K562 (cell line): ENCODE data around the gene MITD1. TPM values are rescaled to one million over a fixed set of nuclear protein-coding genes. Genes with fewer than 3 reads are reported as not detected.

Source experiments
- ASH1L ChIP-seq: fragments of 450-650 bp; IDR thresholded peaks from 2 replicates; pipeline ENCODE4 v1.6.1; 2018; ENCODE audit warnings: borderline replicate concordance, mild to moderate bottlenecking, low read depth; ENCODE audit not compliant: partially characterized antibody
- FOXP1 ChIP-seq: sonication (generic); formaldehyde crosslinking; IDR thresholded peaks from 2 replicates; pipeline ENCODE4 v1.8.0; 2022; ENCODE audit warnings: mild to moderate bottlenecking, missing genetic modification reagents
- HDAC3 ChIP-seq: fragments of 450-650 bp; IDR thresholded peaks from 2 replicates; pipeline ENCODE4 v1.6.1; 2018; ENCODE audit warnings: borderline replicate concordance, mild to moderate bottlenecking, moderate library complexity; ENCODE audit not compliant: partially characterized antibody
- NCOA2 ChIP-seq, 2 experiments: fragments of 450-650 bp; IDR thresholded peaks; 2 replicates each; pipeline ENCODE4 v1.6.1; 2018; ENCODE audit warnings: mild to moderate bottlenecking in 2 of 2, moderate library complexity in 1 of 2; ENCODE audit not compliant: partially characterized antibody in 2 of 2
- STAT5A ChIP-seq: IDR thresholded peaks from 2 replicates; pipeline ENCODE4 v1.6.1; 2012; ENCODE audit warnings: low read length, inconsistent platforms, borderline replicate concordance
- ZNF766 ChIP-seq: fragments of 200-800 bp; sonication (Bioruptor generic); conservative IDR thresholded peaks from 2 replicates; pipeline ENCODE4 v1.6.1; 2016; ENCODE audit warnings: missing genetic modification characterization, missing compliant biosample characterization
- ZNF780A ChIP-seq: fragments of 250-450 bp; sonication (Bioruptor Pico); IDR thresholded peaks from 2 replicates; pipeline ENCODE4 v1.5.0; 2021; ENCODE audit warnings: mild to moderate bottlenecking
- polyA plus RNA-seq, 8 experiments: library from polyadenylated mRNA; depleted of rRNA in 4 of 8; stranded (reverse) in 5 of 8; unstranded in 3 of 8; fragments of >200 nt; fragmentation: Nextera tagmentation in 2 of 8; fragmentation: Illumina TruSeq in 1 of 8; extraction: Ambion mirVana in 2 of 8; extraction: Trizol in 1 of 8; gene quantifications; 2 replicates each; pipeline versions ENCODE4 v1.2.1 to v1.2.3, GENCODE V29; 2011 to 2014; ENCODE audit warnings: inconsistent platforms in 1 of 8, missing spikeins in 1 of 8
- total RNA-seq, 7 experiments: library from RNA; depleted of rRNA in 6 of 7; stranded (reverse); fragments of >200 nt in 6 of 7; fragmentation: Illumina TruSeq in 2 of 7; extraction: Trizol in 2 of 7; gene quantifications; 2 replicates each; pipeline versions ENCODE4 v1.2.1 to v1.2.3, GENCODE V29; 2011 to 2021; ENCODE audit warnings: low replicate concordance in 1 of 7
- TF ChIP-seq, protein P1 (sequence below): fragments of 200-600 bp; sonication (generic); IDR thresholded peaks from one replicate; pipeline ENCODE4 v1.6.1; 2012; ENCODE audit warnings: mild to moderate bottlenecking, low read depth, low read length, inconsistent platforms
- TF ChIP-seq, protein P2 (sequence below): sonication (generic); formaldehyde crosslinking; IDR thresholded peaks from 2 replicates; pipeline ENCODE4 v1.8.1; 2022; ENCODE audit warnings: missing genetic modification reagents
- TF ChIP-seq, protein P3 (sequence below): fragments of 250-450 bp; sonication (Bioruptor Pico); IDR thresholded peaks from 2 replicates; pipeline ENCODE4 v1.4.0; 2020; ENCODE audit warnings: borderline replicate concordance

Gene MITD1
- total and polyA plus RNA-seq, 9 of the 15 experiments (the other 6 are each of a cell fraction or from before 2014, with no cell fraction given): 19.6 to 71.8 (median 43.2) TPM

DNA sequence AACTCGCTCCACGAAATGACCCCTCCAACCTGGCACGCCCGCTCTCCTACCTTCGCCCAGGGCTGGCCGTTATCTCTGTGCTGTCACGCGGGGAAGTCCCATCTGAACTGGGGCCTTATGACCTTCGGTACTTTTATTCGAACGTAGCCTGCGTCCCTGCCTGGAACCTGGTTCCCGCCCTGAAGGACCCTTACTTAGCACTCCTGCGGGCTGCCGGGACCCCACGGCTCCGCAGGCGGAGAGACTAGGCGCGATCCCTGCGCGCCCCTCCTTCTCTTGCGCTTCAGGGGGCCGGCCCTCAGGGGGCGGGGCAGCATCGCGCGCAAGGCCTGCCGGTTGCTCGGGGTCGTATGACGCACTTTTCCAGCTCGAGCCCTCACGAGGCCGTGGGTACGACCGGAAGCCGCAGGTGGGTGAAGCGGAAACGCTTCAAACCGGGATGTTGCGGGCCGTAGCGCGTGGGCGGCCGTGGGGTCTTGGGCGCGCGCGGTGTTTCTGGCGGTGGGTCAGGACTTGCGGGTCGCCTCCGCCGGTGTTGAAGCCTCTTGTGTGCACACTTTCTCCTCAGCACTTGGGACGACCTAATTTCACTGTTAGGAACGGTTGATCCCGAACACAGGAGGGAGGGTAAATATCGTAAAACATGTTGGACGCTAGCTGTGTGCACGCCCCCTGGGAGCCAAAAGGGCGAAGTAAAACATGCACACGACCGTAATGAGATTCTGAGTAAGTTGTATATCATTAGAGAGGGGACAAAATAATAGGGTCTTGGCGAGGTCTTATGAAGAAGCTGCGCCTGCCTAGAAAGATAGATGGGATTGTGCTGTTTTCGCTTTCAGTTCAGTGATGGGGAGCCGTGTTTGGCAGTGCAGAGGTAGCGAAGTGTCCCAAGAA, 26.0 kb downstream of the MITD1 start, which contains the start of the genes LIPT1 and TSGA10 (continued):
- TF ChIP-seq, protein P1, sequence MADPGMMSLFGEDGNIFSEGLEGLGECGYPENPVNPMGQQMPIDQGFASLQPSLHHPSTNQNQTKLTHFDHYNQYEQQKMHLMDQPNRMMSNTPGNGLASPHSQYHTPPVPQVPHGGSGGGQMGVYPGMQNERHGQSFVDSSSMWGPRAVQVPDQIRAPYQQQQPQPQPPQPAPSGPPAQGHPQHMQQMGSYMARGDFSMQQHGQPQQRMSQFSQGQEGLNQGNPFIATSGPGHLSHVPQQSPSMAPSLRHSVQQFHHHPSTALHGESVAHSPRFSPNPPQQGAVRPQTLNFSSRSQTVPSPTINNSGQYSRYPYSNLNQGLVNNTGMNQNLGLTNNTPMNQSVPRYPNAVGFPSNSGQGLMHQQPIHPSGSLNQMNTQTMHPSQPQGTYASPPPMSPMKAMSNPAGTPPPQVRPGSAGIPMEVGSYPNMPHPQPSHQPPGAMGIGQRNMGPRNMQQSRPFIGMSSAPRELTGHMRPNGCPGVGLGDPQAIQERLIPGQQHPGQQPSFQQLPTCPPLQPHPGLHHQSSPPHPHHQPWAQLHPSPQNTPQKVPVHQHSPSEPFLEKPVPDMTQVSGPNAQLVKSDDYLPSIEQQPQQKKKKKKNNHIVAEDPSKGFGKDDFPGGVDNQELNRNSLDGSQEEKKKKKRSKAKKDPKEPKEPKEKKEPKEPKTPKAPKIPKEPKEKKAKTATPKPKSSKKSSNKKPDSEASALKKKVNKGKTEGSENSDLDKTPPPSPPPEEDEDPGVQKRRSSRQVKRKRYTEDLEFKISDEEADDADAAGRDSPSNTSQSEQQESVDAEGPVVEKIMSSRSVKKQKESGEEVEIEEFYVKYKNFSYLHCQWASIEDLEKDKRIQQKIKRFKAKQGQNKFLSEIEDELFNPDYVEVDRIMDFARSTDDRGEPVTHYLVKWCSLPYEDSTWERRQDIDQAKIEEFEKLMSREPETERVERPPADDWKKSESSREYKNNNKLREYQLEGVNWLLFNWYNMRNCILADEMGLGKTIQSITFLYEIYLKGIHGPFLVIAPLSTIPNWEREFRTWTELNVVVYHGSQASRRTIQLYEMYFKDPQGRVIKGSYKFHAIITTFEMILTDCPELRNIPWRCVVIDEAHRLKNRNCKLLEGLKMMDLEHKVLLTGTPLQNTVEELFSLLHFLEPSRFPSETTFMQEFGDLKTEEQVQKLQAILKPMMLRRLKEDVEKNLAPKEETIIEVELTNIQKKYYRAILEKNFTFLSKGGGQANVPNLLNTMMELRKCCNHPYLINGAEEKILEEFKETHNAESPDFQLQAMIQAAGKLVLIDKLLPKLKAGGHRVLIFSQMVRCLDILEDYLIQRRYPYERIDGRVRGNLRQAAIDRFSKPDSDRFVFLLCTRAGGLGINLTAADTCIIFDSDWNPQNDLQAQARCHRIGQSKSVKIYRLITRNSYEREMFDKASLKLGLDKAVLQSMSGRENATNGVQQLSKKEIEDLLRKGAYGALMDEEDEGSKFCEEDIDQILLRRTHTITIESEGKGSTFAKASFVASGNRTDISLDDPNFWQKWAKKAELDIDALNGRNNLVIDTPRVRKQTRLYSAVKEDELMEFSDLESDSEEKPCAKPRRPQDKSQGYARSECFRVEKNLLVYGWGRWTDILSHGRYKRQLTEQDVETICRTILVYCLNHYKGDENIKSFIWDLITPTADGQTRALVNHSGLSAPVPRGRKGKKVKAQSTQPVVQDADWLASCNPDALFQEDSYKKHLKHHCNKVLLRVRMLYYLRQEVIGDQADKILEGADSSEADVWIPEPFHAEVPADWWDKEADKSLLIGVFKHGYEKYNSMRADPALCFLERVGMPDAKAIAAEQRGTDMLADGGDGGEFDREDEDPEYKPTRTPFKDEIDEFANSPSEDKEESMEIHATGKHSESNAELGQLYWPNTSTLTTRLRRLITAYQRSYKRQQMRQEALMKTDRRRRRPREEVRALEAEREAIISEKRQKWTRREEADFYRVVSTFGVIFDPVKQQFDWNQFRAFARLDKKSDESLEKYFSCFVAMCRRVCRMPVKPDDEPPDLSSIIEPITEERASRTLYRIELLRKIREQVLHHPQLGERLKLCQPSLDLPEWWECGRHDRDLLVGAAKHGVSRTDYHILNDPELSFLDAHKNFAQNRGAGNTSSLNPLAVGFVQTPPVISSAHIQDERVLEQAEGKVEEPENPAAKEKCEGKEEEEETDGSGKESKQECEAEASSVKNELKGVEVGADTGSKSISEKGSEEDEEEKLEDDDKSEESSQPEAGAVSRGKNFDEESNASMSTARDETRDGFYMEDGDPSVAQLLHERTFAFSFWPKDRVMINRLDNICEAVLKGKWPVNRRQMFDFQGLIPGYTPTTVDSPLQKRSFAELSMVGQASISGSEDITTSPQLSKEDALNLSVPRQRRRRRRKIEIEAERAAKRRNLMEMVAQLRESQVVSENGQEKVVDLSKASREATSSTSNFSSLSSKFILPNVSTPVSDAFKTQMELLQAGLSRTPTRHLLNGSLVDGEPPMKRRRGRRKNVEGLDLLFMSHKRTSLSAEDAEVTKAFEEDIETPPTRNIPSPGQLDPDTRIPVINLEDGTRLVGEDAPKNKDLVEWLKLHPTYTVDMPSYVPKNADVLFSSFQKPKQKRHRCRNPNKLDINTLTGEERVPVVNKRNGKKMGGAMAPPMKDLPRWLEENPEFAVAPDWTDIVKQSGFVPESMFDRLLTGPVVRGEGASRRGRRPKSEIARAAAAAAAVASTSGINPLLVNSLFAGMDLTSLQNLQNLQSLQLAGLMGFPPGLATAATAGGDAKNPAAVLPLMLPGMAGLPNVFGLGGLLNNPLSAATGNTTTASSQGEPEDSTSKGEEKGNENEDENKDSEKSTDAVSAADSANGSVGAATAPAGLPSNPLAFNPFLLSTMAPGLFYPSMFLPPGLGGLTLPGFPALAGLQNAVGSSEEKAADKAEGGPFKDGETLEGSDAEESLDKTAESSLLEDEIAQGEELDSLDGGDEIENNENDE: no peak
- no peak for TF ChIP-seq ASH1L
- TF ChIP-seq, protein P2, sequence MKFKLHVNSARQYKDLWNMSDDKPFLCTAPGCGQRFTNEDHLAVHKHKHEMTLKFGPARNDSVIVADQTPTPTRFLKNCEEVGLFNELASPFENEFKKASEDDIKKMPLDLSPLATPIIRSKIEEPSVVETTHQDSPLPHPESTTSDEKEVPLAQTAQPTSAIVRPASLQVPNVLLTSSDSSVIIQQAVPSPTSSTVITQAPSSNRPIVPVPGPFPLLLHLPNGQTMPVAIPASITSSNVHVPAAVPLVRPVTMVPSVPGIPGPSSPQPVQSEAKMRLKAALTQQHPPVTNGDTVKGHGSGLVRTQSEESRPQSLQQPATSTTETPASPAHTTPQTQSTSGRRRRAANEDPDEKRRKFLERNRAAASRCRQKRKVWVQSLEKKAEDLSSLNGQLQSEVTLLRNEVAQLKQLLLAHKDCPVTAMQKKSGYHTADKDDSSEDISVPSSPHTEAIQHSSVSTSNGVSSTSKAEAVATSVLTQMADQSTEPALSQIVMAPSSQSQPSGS: no peak
- TF ChIP-seq ZNF780A (CRISPR knock-in tag): no peak
- TF ChIP-seq HDAC3: no peak
- TF ChIP-seq ZNF766 (CRISPR knock-in tag): peak; percentile 68; the same call in 1 of the 2 replicates
- no peak for TF ChIP-seq STAT5A
- peak; percentile 63; the same call in 1 of the 2 replicates for TF ChIP-seq FOXP1 (CRISPR knock-in tag)
- no peak for TF ChIP-seq NCOA2 (IDR thresholded peaks at IDR 0.05; ENCODE audit: partially characterized antibody in 2 of 2)
- TF ChIP-seq, protein P3, sequence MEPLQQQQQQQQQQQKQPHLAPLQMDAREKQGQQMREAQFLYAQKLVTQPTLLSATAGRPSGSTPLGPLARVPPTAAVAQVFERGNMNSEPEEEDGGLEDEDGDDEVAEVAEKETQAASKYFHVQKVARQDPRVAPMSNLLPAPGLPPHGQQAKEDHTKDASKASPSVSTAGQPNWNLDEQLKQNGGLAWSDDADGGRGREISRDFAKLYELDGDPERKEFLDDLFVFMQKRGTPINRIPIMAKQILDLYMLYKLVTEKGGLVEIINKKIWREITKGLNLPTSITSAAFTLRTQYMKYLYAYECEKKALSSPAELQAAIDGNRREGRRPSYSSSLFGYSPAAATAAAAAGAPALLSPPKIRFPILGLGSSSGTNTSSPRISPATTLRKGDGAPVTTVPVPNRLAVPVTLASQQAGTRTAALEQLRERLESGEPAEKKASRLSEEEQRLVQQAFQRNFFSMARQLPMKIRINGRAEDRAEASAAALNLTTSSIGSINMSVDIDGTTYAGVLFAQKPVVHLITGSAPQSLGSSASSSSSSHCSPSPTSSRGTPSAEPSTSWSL (CRISPR knock-in tag): no peak
